Measurements from ENCODE around the gene EFNA2. TPM values are rescaled to one million over a fixed set of nuclear protein-coding genes. Genes with fewer than 3 reads are reported as not detected.
A peak's percentile ranks its signal among the peaks of the same experiment; 100 is the strongest.

The EFNA2 gene
- polyA plus RNA-seq, 2 of the 4 experiments (the other 2 are of a cell fraction), result 0.16 to 1.3 TPM

DNA sequence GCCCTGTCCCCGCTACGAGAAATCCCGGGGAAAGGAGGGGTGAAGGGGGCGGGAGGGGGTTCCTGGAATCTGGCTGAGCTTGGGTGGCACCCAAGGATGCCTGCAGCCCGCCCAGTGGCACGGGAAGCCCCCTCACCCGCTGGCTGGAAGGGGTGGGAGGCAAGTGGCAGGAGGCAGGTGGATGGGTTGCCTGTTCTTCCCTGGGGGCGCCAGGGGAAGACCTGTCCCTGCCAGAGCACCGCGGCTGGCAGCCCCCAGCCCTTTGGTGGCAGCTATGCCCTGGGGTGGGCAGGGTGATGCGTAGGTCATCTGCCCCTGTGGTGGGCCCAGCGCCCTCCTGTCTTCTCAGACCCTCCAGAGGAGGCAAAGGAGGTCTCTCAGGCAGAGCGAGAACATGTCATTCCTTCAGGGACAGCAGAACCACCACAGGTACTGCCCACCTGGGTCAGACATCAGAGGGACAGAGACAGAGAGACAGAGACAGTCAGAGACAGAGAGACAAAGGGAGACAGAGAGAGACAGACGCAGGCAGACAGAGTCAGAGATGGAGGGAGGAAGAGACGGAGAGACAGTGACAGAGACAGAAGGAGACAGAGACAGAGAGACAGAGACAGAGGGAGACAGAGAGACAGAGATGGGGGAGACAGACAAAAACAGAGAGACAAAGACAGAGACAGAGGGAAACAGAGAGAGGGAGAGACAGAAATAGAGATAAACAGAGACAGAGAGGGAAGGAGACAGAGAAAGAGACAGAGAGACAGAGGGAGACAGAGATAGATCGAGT is 36.7 kb downstream of the EFNA2 start:
- TF ChIP-seq, protein P1, sequence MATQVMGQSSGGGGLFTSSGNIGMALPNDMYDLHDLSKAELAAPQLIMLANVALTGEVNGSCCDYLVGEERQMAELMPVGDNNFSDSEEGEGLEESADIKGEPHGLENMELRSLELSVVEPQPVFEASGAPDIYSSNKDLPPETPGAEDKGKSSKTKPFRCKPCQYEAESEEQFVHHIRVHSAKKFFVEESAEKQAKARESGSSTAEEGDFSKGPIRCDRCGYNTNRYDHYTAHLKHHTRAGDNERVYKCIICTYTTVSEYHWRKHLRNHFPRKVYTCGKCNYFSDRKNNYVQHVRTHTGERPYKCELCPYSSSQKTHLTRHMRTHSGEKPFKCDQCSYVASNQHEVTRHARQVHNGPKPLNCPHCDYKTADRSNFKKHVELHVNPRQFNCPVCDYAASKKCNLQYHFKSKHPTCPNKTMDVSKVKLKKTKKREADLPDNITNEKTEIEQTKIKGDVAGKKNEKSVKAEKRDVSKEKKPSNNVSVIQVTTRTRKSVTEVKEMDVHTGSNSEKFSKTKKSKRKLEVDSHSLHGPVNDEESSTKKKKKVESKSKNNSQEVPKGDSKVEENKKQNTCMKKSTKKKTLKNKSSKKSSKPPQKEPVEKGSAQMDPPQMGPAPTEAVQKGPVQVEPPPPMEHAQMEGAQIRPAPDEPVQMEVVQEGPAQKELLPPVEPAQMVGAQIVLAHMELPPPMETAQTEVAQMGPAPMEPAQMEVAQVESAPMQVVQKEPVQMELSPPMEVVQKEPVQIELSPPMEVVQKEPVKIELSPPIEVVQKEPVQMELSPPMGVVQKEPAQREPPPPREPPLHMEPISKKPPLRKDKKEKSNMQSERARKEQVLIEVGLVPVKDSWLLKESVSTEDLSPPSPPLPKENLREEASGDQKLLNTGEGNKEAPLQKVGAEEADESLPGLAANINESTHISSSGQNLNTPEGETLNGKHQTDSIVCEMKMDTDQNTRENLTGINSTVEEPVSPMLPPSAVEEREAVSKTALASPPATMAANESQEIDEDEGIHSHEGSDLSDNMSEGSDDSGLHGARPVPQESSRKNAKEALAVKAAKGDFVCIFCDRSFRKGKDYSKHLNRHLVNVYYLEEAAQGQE (IDR thresholded peaks at IDR 0.05), result no peak
- TF ChIP-seq RFX5 (IDR thresholded peaks at IDR 0.05) (no peak), CHD2 (IDR thresholded peaks at IDR 0.05; ENCODE audit: low read length, partially characterized antibody) (no peak), NPAS2 (CRISPR knock-in tag; IDR thresholded peaks at IDR 0.05; ENCODE audit: borderline replicate concordance) (no peak), FOXS1 (CRISPR knock-in tag; IDR thresholded peaks at IDR 0.05) (no peak), RCOR1 (IDR thresholded peaks at IDR 0.05; ENCODE audit: low read depth, low read length) (no peak), KDM5A (IDR thresholded peaks at IDR 0.05) (no peak), POLR2AphosphoS2 (conservative IDR thresholded peaks at IDR 0.05; ENCODE audit: low read length) (no peak), JUNB (IDR thresholded peaks at IDR 0.05) (no peak), SMC3 (IDR thresholded peaks at IDR 0.05) (no peak)
- TF ChIP-seq, protein P2, sequence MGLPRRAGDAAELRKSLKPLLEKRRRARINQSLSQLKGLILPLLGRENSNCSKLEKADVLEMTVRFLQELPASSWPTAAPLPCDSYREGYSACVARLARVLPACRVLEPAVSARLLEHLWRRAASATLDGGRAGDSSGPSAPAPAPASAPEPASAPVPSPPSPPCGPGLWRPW (IDR thresholded peaks at IDR 0.05), result no peak
- TF ChIP-seq, protein P3, sequence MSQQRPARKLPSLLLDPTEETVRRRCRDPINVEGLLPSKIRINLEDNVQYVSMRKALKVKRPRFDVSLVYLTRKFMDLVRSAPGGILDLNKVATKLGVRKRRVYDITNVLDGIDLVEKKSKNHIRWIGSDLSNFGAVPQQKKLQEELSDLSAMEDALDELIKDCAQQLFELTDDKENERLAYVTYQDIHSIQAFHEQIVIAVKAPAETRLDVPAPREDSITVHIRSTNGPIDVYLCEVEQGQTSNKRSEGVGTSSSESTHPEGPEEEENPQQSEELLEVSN (IDR thresholded peaks at IDR 0.05; ENCODE audit: borderline replicate concordance, low read depth), result no peak
- ChIA-PET CTCF (interaction anchor here (1.8 kb wide), 1 partner anchor 19 kb away, joined by 4 read pairs; no protein-coding TSS in a partner anchor), POLR2A (no interaction called here)
- 91% methylated on average over 4 of the region's 16 CpGs for WGBS (ENCODE audit: missing lambda C conversion rate)
- Histone ChIP-seq H3K4me2 (no peak overlapping the region), H3K27ac (no peak overlapping the region), H3K4me3 (no peak overlapping the region), H3K9me3 (no peaks in the 10 kb centered on the region), H3K4me1 (peaks cover 19% of the 10 kb centered on the region)
- no peak for FAIRE-seq
- DNase-seq (ENCODE audit: low read depth in 1 of 2, low spot score in 1 of 2), result no peak
- ATAC-seq, result no peak

DNA sequence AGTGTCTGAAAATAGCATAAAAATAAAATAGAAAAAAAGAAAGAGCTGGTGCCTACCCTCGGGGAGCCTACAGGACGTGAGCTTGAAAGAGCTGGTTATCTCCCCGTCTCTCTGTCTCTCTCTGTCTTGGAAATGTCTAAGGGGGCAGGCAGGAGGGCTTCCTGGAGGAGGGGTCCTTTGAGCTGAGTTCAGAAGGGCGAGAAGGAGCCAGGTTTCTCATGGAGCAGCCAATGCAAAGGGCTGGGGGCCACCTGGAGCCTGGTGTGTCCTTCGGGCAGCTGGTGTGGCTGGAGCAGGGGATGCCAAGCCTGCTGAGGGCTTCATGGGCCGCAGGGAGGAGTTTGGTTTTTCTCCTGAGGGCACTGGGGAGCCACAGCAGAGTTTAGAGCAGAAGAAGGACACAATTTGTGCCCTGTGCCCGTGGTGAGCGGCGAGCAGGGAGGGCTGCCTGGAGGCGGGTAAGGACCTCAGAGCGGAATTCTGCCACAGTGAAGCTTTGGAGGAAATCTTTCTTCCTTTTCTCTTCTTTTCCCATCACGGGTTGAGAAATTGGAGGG is 38.7 kb downstream of the EFNA2 start:
- Histone ChIP-seq H3K4me2 (peak overlapping the region; percentile 87), H3K9me3 (no peaks in the 10 kb centered on the region), H3K4me3 (peak overlapping the region; percentile 40), H3K4me1 (peaks cover 19% of the 10 kb centered on the region), H3K27ac (peak overlapping the region; percentile 78 to 99)
- FAIRE-seq (no peak), DNase-seq (ENCODE audit: low read depth in 1 of 2, low spot score in 1 of 2) (no peak), ATAC-seq (no peak)
- WGBS (ENCODE audit: missing lambda C conversion rate), result 90% methylated on average over 12 of the region's 12 CpGs
- peak; percentile 73 for TF ChIP-seq ZFP36 (IDR thresholded peaks at IDR 0.05; ENCODE audit: borderline replicate concordance, partially characterized antibody)
- TF ChIP-seq CHD2 (IDR thresholded peaks at IDR 0.05; ENCODE audit: low read length, partially characterized antibody), result no peak
- ChIA-PET POLR2A (no interaction called here), CTCF (interaction anchor here (0.9 to 1.9 kb wide), 3 partner anchors 9 to 76 kb away, joined by 4 to 16 read pairs (median 4); no protein-coding TSS in a partner anchor)

DNA sequence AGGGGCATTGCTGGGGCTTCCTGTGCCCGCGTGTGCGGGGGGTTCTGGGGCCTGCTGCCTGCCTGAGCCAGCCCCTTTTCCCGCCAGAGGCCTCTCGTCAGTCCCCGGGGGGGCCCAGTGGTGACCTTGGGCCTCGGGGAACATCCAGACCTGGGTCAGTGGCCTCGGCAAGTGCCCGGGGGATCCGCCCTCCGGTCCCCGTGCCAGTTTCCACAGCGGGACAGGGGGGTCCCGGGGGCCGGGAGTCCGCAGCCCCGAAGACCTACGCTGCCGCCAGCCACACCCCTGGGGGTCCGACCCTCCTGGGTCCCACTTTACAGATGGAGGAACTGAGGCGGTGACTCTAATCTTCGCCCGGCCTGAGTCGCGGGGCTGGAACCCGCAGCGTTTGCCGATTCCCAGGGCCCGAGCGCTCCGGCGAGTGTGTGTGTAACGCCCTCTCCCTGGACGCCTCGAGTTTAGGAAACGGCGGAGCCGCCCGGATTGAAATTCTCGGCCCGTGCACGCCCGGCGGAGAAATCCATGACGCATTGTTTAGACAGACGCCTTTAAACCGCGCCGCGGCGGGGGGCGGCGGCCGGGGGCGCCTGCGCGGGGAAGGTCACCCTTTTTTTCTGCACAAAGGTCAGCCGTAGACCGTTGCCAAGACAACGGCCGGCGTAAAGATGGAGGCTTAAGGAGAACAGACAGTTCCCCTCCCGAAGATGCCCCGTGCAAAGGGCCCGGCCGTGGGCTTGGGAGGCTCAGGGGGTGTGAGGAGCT is 39.3 kb downstream of the EFNA2 start:
- CTCF ChIA-PET, result interaction anchor here (0.9 to 1.9 kb wide), 2 partner anchors 10 to 76 kb away, joined by 4 to 16 read pairs; no protein-coding TSS in a partner anchor
- ATAC-seq, result peak; percentile 79 to 89
- Histone ChIP-seq H3K4me3 (peak overlapping the region; percentile 40), H3K4me1 (peaks cover 19% of the 10 kb centered on the region), H3K27ac (peak overlapping the region; percentile 78 to 99), H3K4me2 (peak overlapping the region; percentile 87), H3K9me3 (no peaks in the 10 kb centered on the region)
- peak; percentile 58 to 78 for DNase-seq (ENCODE audit: low read depth in 1 of 2, low spot score in 1 of 2)
- TF ChIP-seq, protein P3 (IDR thresholded peaks at IDR 0.05; ENCODE audit: borderline replicate concordance, low read depth), result peak; percentile 81
- TF ChIP-seq JUN (IDR thresholded peaks at IDR 0.05) (0 out of 5 replicates have a peak, but pooled peaks of 1 of the 2 experiments have one; percentile 16), FOSL2 (IDR thresholded peaks at IDR 0.05) (no peak), FOSL2 (CRISPR knock-in tag; IDR thresholded peaks at IDR 0.05) (peak; percentile 65), BHLHE40 (IDR thresholded peaks at IDR 0.05; ENCODE audit: low read depth, low read length) (peak; percentile 45; the same call in 1 of the 2 replicates), RNF2 (IDR thresholded peaks at IDR 0.05; ENCODE audit: borderline replicate concordance, low read depth) (no peak)
- TF ChIP-seq, protein P4, sequence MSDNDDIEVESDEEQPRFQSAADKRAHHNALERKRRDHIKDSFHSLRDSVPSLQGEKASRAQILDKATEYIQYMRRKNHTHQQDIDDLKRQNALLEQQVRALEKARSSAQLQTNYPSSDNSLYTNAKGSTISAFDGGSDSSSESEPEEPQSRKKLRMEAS (IDR thresholded peaks at IDR 0.05), result peak; percentile 80
- 13% methylated on average over 15 of the region's 66 CpGs for WGBS (ENCODE audit: missing lambda C conversion rate)
- FAIRE-seq, result no peak
- POLR2A ChIA-PET, result interaction anchor here (0.6 kb wide), 1 partner anchor 9 kb away, joined by 3 read pairs; no protein-coding TSS in a partner anchor

Data from A549 (cell line).